Suprapubic skin (tissue), 4 donors: Measurements from ENCODE around the gene RHOT2.

Source experiments
- CTCF ChIP-seq, 2 donors: fragments of 200-600 bp in 1 of 2; fragments of 450-650 bp in 1 of 2; sonication (generic) in 1 of 2; IDR thresholded peaks; one replicate each; pipeline ENCODE4 v1.5.1; 2016 to 2019; ENCODE audit warnings: antibody characterized with exemption in 2 of 2, mild to moderate bottlenecking in 1 of 2, moderate library complexity in 1 of 2
- POLR2A ChIP-seq, 2 donors: fragments of 450-650 bp; IDR thresholded peaks; one replicate each; pipeline ENCODE4 v1.6.1; 2017; ENCODE audit warnings: antibody characterized with exemption in 2 of 2, mild to moderate bottlenecking in 2 of 2, moderate library complexity in 2 of 2
- POLR2AphosphoS5 ChIP-seq, 3 donors: sonication (generic); formaldehyde crosslinking; IDR thresholded peaks; one replicate each; pipeline ENCODE4 v1.6.1; 2017; ENCODE audit warnings: antibody characterized with exemption in 3 of 3

- TF ChIP-seq CTCF (IDR thresholded peaks at IDR 0.05) (no peak), POLR2AphosphoS5 (IDR thresholded peaks at IDR 0.05) (no peak), POLR2A (IDR thresholded peaks at IDR 0.05) (no peak)
Observed at GRCh38 chr16:622920-623280, 45.0 kb upstream of the RHOT2 start.
